HG02642 (cell line): Measurements from ENCODE around the gene CYS1.
"Not testable (repeated sequence)": the region's sequence is repeated elsewhere in the genome, so short reads cannot be mapped to it uniquely, and the experiment has no call there.

Experiments
- ATAC-seq: cut with Tn5 transposase; IDR thresholded peaks from one replicate; pipeline ENCODE4 v1.9.1; 2021; ENCODE audit warnings: mild to moderate bottlenecking; ENCODE audit not compliant: unreplicated experiment, poor library complexity

The CYS1 gene

GRCh38 chr2:10016001-10016801 is 64.0 kb downstream of the CYS1 start:
- no peak for ATAC-seq

- ATAC-seq = not testable (repeated sequence)
These were observed 64.7 kb downstream of the CYS1 start for GRCh38 chr2:10015376-10015989.

- no peak for ATAC-seq
These were observed 65.6 kb downstream of the CYS1 start for GRCh38 chr2:10014418-10015190.

GRCh38 chr2:10013651-10014417 is 66.4 kb downstream of the CYS1 start:
- ATAC-seq = not testable (repeated sequence)

GRCh38 chr2:10012963-10013461 is 67.2 kb downstream of the CYS1 start:
- ATAC-seq = no peak

GRCh38 chr2:10012366-10012962 is 67.7 kb downstream of the CYS1 start:
- not testable (repeated sequence) for ATAC-seq

- not testable (repeated sequence) for ATAC-seq
These were observed 68.4 kb downstream of the CYS1 start for GRCh38 chr2:10011606-10012325.

GRCh38 chr2:10010861-10011605 is 69.2 kb downstream of the CYS1 start:
- ATAC-seq = not testable (repeated sequence)

GRCh38 chr2:10009811-10010781 is 70.1 kb downstream of the CYS1 start:
- no peak for ATAC-seq

GRCh38 chr2:10009271-10009810 is 70.9 kb downstream of the CYS1 start:
- no peak for ATAC-seq

- ATAC-seq = no peak
These were observed 71.4 kb downstream of the CYS1 start for GRCh38 chr2:10008809-10009176.

GRCh38 chr2:10007921-10008808 is 72.0 kb downstream of the CYS1 start:
- ATAC-seq = no peak

- ATAC-seq = no peak
These were observed 72.8 kb downstream of the CYS1 start for GRCh38 chr2:10007435-10007834.
